ENCODE data around the gene PRKAG1.

- no peak for TF ChIP-seq CTCF (IDR thresholded peaks at IDR 0.05; ENCODE audit: insufficient read depth, low read depth, low read length)
- no peak for TF ChIP-seq EZH2 (IDR thresholded peaks at IDR 0.05; ENCODE audit: insufficient read depth, low read length)
These were observed 1.1 kb upstream of the PRKAG1 start for GRCh38 chr12:49019443-49020324.

All from astrocyte (in vitro differentiated cells and primary cell).